Mesendoderm (in vitro differentiated cells): ENCODE measurements around the gene B3GALT2.

ENCODE experiments used
- DNase-seq: peaks from one replicate; pipeline ENCODE4 v3.0.0; 2013
- H2AK5ac ChIP-seq: 2 replicates; pipeline ENCODE4 v1.6.1; 2013; ENCODE audit warnings: low read length, inconsistent platforms
- H2BK120ac ChIP-seq: 2 replicates; pipeline ENCODE4 v1.6.1; 2013; ENCODE audit warnings: low read depth, mild to moderate bottlenecking, low read length, moderate library complexity, mixed read lengths
- H2BK15ac ChIP-seq: replicated peaks from 2 replicates; pipeline ENCODE4 v1.6.1; 2013; ENCODE audit warnings: low read depth, mild to moderate bottlenecking, moderate library complexity
- H2BK5ac ChIP-seq: 2 replicates; pipeline ENCODE4 v1.6.1; 2013; ENCODE audit warnings: low read length, inconsistent platforms
- H3K18ac ChIP-seq: 2 replicates; pipeline ENCODE4 v1.6.1; 2013; ENCODE audit warnings: mild to moderate bottlenecking, low read length, mixed read lengths
- H3K23ac ChIP-seq: one replicate; pipeline ENCODE4 v1.6.1; 2013; ENCODE audit warnings: low read length
- H3K27ac ChIP-seq: 2 replicates; pipeline ENCODE4 v1.5.1; 2013; ENCODE audit warnings: low read depth, mild to moderate bottlenecking, inconsistent platforms, low read length, moderate library complexity
- H3K27me3 ChIP-seq: 2 replicates; pipeline ENCODE4 v1.6.1; 2013; ENCODE audit warnings: low read length, control low read depth, mild to moderate bottlenecking, inconsistent platforms; ENCODE audit not compliant: insufficient read depth, poor library complexity
- H3K36me3 ChIP-seq: 2 replicates; pipeline ENCODE4 v1.6.1; 2013; ENCODE audit warnings: low read length, inconsistent platforms; ENCODE audit not compliant: control insufficient read depth, insufficient read depth
- H3K4ac ChIP-seq: one replicate; pipeline ENCODE4 v1.6.1; 2013; ENCODE audit warnings: low read depth, mild to moderate bottlenecking, low read length, moderate library complexity
- H3K4me1 ChIP-seq: 2 replicates; pipeline ENCODE4 v1.6.1; 2013; ENCODE audit warnings: low read depth, low read length, inconsistent platforms; ENCODE audit not compliant: control insufficient read depth
- H3K4me2 ChIP-seq: 2 replicates; pipeline ENCODE4 v1.6.1; 2013; ENCODE audit warnings: low read length
- H3K4me3 ChIP-seq: 2 replicates; pipeline ENCODE4 v1.5.1; 2013; ENCODE audit warnings: mild to moderate bottlenecking, low read length
- H3K56ac ChIP-seq: one replicate; pipeline ENCODE4 v1.6.1; 2013; ENCODE audit warnings: low read length
- H3K79me1 ChIP-seq: 2 replicates; pipeline ENCODE4 v1.6.1; 2013; ENCODE audit warnings: low read length, inconsistent platforms
- H3K79me2 ChIP-seq: 2 replicates; pipeline ENCODE4 v1.6.1; 2013; ENCODE audit warnings: mild to moderate bottlenecking, low read length; ENCODE audit not compliant: control insufficient read depth, insufficient read depth
- H3K9ac ChIP-seq: 2 replicates; pipeline ENCODE4 v1.6.1; 2013; ENCODE audit warnings: low read length, inconsistent platforms
- H4K5ac ChIP-seq: one replicate; pipeline ENCODE4 v1.6.1; 2013; ENCODE audit warnings: low read length
- H4K8ac ChIP-seq: one replicate; pipeline ENCODE4 v1.6.1; 2013; ENCODE audit warnings: low read depth, mild to moderate bottlenecking, control low read depth, low read length, moderate library complexity
- WGBS: extraction: QIAGEN DNeasy Blood & Tissue Kit; methylation state at CpG from one replicate; pipeline ENCODE4 v1.1.7; 2013; ENCODE audit warnings: low lambda C conversion rate, missing lambda C conversion rate; ENCODE audit not compliant: insufficient coverage; ENCODE audit errors: extremely low coverage; 5-methylcytosine and 5-hydroxymethylcytosine counted together

The B3GALT2 gene

GRCh38 chr1:193221651-193222050, 35.2 kb upstream of the B3GALT2 start:
- peak; percentile 23 for DNase-seq

GRCh38 chr1:193219391-193219790, 33.0 kb upstream of the B3GALT2 start:
- Histone ChIP-seq H2BK5ac (no peak overlapping the region), H3K27ac (no peak overlapping the region), H4K5ac (no peak overlapping the region), H2BK120ac (no peak overlapping the region), H3K27me3 (no peaks in the 10 kb centered on the region), H2BK15ac (no peak overlapping the region), H3K56ac (no peak overlapping the region), H3K79me1 (no peaks in the 10 kb centered on the region), H3K18ac (no peak overlapping the region), H3K4ac (no peak overlapping the region), H3K23ac (no peak overlapping the region), H3K79me2 (no peaks in the 10 kb centered on the region), H2AK5ac (no peak overlapping the region), H3K4me1 (peaks cover 2% of the 10 kb centered on the region), H3K36me3 (no peaks in the 10 kb centered on the region), H3K9ac (no peak overlapping the region), H3K4me2 (no peak overlapping the region), H3K4me3 (no peak overlapping the region), H4K8ac (no peak overlapping the region)
- no CpG with 5 or more reads among the region's 4 CpGs for WGBS
- DNase-seq, result no peak

More at GRCh38 chr1:193221651-193222050, 35.2 kb upstream of the B3GALT2 start:
- Histone ChIP-seq H3K4me3 (no peak overlapping the region), H4K8ac (no peak overlapping the region), H4K5ac (no peak overlapping the region), H3K18ac (no peak overlapping the region), H3K27me3 (no peaks in the 10 kb centered on the region), H2BK120ac (no peak overlapping the region), H2AK5ac (no peak overlapping the region), H3K9ac (no peak overlapping the region), H3K79me1 (peaks cover 2% of the 10 kb centered on the region), H3K56ac (no peak overlapping the region), H3K4me1 (peaks cover 2% of the 10 kb centered on the region), H2BK15ac (no peak overlapping the region), H3K23ac (no peak overlapping the region), H3K4me2 (no peak overlapping the region), H3K4ac (no peak overlapping the region), H3K79me2 (no peaks in the 10 kb centered on the region), H2BK5ac (no peak overlapping the region), H3K36me3 (no peaks in the 10 kb centered on the region), H3K27ac (no peak overlapping the region)

GRCh38 chr1:193216920-193217319, 30.5 kb upstream of the B3GALT2 start:
- Histone ChIP-seq H3K4me3 (no peak overlapping the region), H3K36me3 (no peaks in the 10 kb centered on the region), H3K4me2 (no peak overlapping the region), H2AK5ac (no peak overlapping the region), H2BK15ac (no peak overlapping the region), H3K18ac (no peak overlapping the region), H3K4me1 (no peaks in the 10 kb centered on the region), H3K56ac (no peak overlapping the region), H3K9ac (no peak overlapping the region), H3K4ac (no peak overlapping the region), H3K23ac (no peak overlapping the region), H3K79me2 (no peaks in the 10 kb centered on the region), H3K79me1 (no peaks in the 10 kb centered on the region), H2BK120ac (no peak overlapping the region), H4K8ac (no peak overlapping the region), H4K5ac (no peak overlapping the region), H3K27me3 (no peaks in the 10 kb centered on the region), H3K27ac (no peak overlapping the region), H2BK5ac (no peak overlapping the region)
- WGBS, result no CpG with 5 or more reads among the region's 8 CpGs
- peak; percentile 73 for DNase-seq

- Histone ChIP-seq H4K8ac (no peak overlapping the region), H3K9ac (no peak overlapping the region), H3K4me3 (no peak overlapping the region), H2AK5ac (no peak overlapping the region), H3K27me3 (no peaks in the 10 kb centered on the region), H3K79me1 (no peaks in the 10 kb centered on the region), H4K5ac (no peak overlapping the region), H3K18ac (no peak overlapping the region), H2BK15ac (no peak overlapping the region), H3K4ac (no peak overlapping the region), H3K79me2 (no peaks in the 10 kb centered on the region), H3K27ac (no peak overlapping the region), H3K4me1 (no peaks in the 10 kb centered on the region), H2BK120ac (no peak overlapping the region), H3K56ac (no peak overlapping the region), H3K23ac (no peak overlapping the region), H3K36me3 (no peaks in the 10 kb centered on the region), H2BK5ac (no peak overlapping the region), H3K4me2 (no peak overlapping the region)
- WGBS, result no CpG with 5 or more reads among the region's 4 CpGs
- no peak for DNase-seq
Observed at GRCh38 chr1:193213998-193214397, 27.6 kb upstream of the B3GALT2 start.

GRCh38 chr1:193212637-193213036, 26.2 kb upstream of the B3GALT2 start:
- no peaks in the 10 kb centered on the region for H3K79me2 ChIP-seq
- H2BK5ac ChIP-seq, result no peak overlapping the region
- H4K8ac ChIP-seq, result no peak overlapping the region
- H4K5ac ChIP-seq, result no peak overlapping the region
- no peaks in the 10 kb centered on the region for H3K79me1 ChIP-seq
- no CpG with 5 or more reads among the region's 2 CpGs for WGBS
- no peaks in the 10 kb centered on the region for H3K27me3 ChIP-seq
- H2AK5ac ChIP-seq, result no peak overlapping the region
- H3K27ac ChIP-seq, result no peak overlapping the region
- no peak overlapping the region for H3K4ac ChIP-seq
- no peak overlapping the region for H3K9ac ChIP-seq
- H3K4me2 ChIP-seq, result no peak overlapping the region
- no peaks in the 10 kb centered on the region for H3K4me1 ChIP-seq
- H3K56ac ChIP-seq, result no peak overlapping the region
- no peak for DNase-seq
- no peak overlapping the region for H3K18ac ChIP-seq
- no peak overlapping the region for H2BK120ac ChIP-seq
- H3K23ac ChIP-seq, result no peak overlapping the region
- no peak overlapping the region for H3K4me3 ChIP-seq
- no peaks in the 10 kb centered on the region for H3K36me3 ChIP-seq
- H2BK15ac ChIP-seq, result no peak overlapping the region

GRCh38 chr1:193211539-193211938, 25.1 kb upstream of the B3GALT2 start:
- no peak overlapping the region for H2BK120ac ChIP-seq
- H3K4ac ChIP-seq, result no peak overlapping the region
- no peak overlapping the region for H3K4me2 ChIP-seq
- no peak overlapping the region for H3K9ac ChIP-seq
- H3K36me3 ChIP-seq, result no peaks in the 10 kb centered on the region
- H3K4me3 ChIP-seq, result no peak overlapping the region
- no peaks in the 10 kb centered on the region for H3K4me1 ChIP-seq
- no peak overlapping the region for H3K23ac ChIP-seq
- no peak overlapping the region for H3K18ac ChIP-seq
- no peaks in the 10 kb centered on the region for H3K79me1 ChIP-seq
- H2BK5ac ChIP-seq, result no peak overlapping the region
- no peaks in the 10 kb centered on the region for H3K79me2 ChIP-seq
- H2AK5ac ChIP-seq, result no peak overlapping the region
- no peaks in the 10 kb centered on the region for H3K27me3 ChIP-seq
- no peak overlapping the region for H4K8ac ChIP-seq
- H3K56ac ChIP-seq, result no peak overlapping the region
- H4K5ac ChIP-seq, result no peak overlapping the region
- H2BK15ac ChIP-seq, result no peak overlapping the region
- DNase-seq, result peak; percentile 16
- WGBS, result no CpG with 5 or more reads among the region's 1 CpG
- H3K27ac ChIP-seq, result no peak overlapping the region
